Lower lobe of right lung (tissue), 2 donors: ENCODE data around the gene HOOK1. TPM values are rescaled to one million over a fixed set of nuclear protein-coding genes. Genes with fewer than 3 reads are reported as not detected.

Source experiments
- ATAC-seq, 2 donors: fragments of 200-7000 bp; cut with Tn5 transposase; one replicate each; pipeline ENCODE4 v1.9.1; 2020 to 2022; ENCODE audit warnings: mild to moderate bottlenecking in 2 of 2, moderate library complexity in 2 of 2
- DNase-seq: peaks from one replicate; pipeline ENCODE4 v3.0.0-alpha.2; 2020
- H3K27ac ChIP-seq: fragments of 200-600 bp; one replicate; pipeline ENCODE4 v1.8.0; 2022
- H3K27me3 ChIP-seq: fragments of 200-600 bp; one replicate; pipeline ENCODE4 v1.8.0; 2022; ENCODE audit warnings: low read depth
- H3K36me3 ChIP-seq: fragments of 200-600 bp; one replicate; pipeline ENCODE4 v1.8.0; 2022; ENCODE audit warnings: mild to moderate bottlenecking
- H3K4me1 ChIP-seq: fragments of 200-600 bp; one replicate; pipeline ENCODE4 v1.8.0; 2022
- H3K4me3 ChIP-seq: fragments of 200-600 bp; one replicate; pipeline ENCODE4 v1.8.0; 2022; ENCODE audit warnings: mild to moderate bottlenecking
- H3K9me3 ChIP-seq: fragments of 200-600 bp; one replicate; pipeline ENCODE4 v1.8.0; 2022
- intact Hi-C: fragments of 100-400 bp; cut with DNase I; formaldehyde crosslinking; loops from one replicate; pipeline ENCODE4 v1.11.0; 2022
- total RNA-seq: library from RNA; stranded (reverse); fragmentation: NEBNext Ultra II Directional; extraction: Animal tissue kit (Norgen Biotek cat#: 25700); gene quantifications from one replicate; pipeline ENCODE4 v1.2.1, GENCODE V29; 2021
- TF ChIP-seq, protein P1 (sequence below): fragments of 200-600 bp; IDR thresholded peaks from one replicate; pipeline ENCODE4 v1.8.0; 2022; ENCODE audit warnings: antibody characterized with exemption, mild to moderate bottlenecking
- donor health status: DM: no; HTN: yes; CAD: no; lungs with severe emphysema.

Gene HOOK1
- total RNA-seq, 1 donor from 2014 or later: 14.7 TPM

DNA sequence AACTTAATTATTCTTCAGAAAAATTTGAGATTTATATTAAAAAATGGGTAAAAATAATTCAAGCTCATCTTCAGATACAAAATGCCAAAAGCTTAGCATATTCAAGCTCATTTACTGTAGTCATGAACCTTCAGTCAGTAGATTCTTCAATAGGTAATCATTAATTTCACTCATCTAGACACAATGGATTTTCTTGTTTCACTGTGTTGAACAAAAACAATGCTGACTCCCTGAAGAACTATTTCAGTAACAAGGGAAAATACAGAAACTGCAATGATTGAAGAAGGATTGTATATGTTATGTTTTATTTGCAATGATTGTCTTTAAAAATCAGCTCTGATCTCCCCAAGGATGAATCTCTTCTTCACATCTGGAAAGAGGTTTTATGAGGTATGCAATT, 9.2 kb upstream of the HOOK1 start:
- DNase-seq (no peak), ATAC-seq (no peak)
- no peak overlapping the region for H3K4me3 ChIP-seq
- H3K36me3 ChIP-seq: no peaks in the 10 kb centered on the region
- H3K27me3 ChIP-seq: no peaks in the 10 kb centered on the region
- H3K9me3 ChIP-seq: no peaks in the 10 kb centered on the region
- intact Hi-C loops: no loop called here
- H3K4me1 ChIP-seq: no peaks in the 10 kb centered on the region
- H3K27ac ChIP-seq: no peak overlapping the region
- TF ChIP-seq, protein P1, sequence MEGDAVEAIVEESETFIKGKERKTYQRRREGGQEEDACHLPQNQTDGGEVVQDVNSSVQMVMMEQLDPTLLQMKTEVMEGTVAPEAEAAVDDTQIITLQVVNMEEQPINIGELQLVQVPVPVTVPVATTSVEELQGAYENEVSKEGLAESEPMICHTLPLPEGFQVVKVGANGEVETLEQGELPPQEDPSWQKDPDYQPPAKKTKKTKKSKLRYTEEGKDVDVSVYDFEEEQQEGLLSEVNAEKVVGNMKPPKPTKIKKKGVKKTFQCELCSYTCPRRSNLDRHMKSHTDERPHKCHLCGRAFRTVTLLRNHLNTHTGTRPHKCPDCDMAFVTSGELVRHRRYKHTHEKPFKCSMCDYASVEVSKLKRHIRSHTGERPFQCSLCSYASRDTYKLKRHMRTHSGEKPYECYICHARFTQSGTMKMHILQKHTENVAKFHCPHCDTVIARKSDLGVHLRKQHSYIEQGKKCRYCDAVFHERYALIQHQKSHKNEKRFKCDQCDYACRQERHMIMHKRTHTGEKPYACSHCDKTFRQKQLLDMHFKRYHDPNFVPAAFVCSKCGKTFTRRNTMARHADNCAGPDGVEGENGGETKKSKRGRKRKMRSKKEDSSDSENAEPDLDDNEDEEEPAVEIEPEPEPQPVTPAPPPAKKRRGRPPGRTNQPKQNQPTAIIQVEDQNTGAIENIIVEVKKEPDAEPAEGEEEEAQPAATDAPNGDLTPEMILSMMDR: no peak

DNA sequence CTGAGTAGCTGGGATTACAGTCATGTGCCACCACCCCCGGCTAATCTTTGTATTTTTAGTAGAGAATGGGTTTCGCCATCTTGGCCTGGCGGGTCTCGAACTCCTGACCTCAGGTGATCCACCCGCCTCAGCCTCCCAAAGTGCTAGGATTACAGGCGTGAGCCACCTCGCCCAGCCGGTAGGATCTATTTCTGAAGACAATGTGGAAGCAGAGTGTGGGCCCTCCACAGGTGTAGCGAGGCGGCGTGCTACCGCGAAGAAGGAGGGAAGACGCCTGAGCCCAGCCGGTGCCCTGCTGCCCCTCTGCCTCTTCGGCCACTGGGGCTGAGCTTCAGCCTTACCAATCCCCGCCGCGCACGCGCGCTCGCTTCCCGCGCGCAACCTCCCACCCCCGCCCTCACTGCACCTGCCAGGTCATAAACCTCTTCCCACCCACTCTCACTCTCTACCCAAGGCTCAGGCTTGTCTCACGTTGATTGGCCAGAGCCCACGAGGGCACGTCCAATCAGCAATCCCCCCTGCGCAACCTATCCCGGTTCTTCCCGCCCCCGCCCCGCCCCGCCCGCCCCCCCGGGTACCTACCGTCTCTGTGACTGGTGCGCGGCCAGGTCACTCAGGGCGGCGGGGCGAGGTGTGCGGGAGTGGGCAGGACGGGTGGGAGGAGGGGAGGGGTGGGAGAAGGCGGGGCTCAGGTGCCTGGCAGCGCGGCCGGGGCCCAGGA, 409 bp upstream of the HOOK1 start:
- intact Hi-C loops: no loop called here
- Histone ChIP-seq H3K27ac (no peak overlapping the region), H3K36me3 (no peaks in the 10 kb centered on the region), H3K27me3 (peaks cover 37% of the 10 kb centered on the region), H3K4me3 (peak overlapping the region; percentile 57), H3K9me3 (no peaks in the 10 kb centered on the region), H3K4me1 (peaks cover 9% of the 10 kb centered on the region)
- ATAC-seq (peak; percentile 97), DNase-seq (peak; percentile 90)
- TF ChIP-seq, protein P1: no peak

DNA sequence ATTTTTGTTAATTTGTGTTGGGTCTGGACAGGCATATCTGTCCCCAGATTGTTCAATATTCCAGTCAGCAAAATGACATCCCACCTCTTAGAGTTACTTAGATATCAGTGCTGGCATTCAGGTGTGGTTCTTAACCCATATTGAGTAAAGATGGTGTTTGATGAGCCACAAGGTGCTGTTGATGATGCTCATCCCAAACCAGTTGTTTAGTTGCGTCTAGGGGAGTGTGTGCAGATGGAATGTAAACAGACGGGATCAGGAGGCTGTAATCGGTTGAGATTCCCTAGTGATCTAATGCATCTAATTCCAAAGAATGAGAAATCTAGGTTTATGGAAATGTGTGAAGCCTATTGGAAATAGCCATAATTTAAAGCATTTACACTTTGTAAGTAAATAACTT, 1.1 kb downstream of the HOOK1 start:
- TF ChIP-seq, protein P1: no peak
- DNase-seq (no peak), ATAC-seq (no peak)
- intact Hi-C loops: no loop called here
- Histone ChIP-seq H3K27ac (no peak overlapping the region), H3K36me3 (no peaks in the 10 kb centered on the region), H3K9me3 (no peaks in the 10 kb centered on the region), H3K27me3 (peaks cover 37% of the 10 kb centered on the region), H3K4me3 (peak overlapping the region; percentile 57), H3K4me1 (peaks cover 9% of the 10 kb centered on the region)

DNA sequence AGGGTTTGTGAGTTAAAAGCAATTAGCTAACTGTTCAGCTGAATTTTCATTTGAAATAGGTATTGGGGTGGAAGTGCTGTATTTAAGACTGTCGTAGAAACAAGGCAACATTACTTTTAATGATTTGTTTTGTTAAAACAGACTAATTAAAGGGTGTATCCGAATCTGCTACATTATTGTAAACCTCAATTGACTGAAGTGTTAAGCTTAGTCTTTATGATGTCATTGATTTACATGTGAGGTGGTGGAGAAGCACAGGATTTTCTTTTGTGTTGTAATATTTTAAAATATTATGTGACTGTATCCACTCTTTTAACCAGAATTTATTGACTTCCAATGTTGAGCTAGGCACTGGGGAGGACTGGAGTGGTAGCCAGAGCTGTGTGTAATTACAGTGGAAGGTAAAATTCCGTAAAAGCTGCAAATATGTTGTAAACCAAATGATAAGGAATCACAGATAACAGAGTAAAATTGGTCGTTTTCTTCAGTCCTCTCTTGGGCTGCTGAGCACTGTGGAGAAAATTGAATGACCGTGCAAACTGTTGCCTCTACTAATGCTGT, 1.6 kb downstream of the HOOK1 start:
- intact Hi-C loops: no loop called here
- peaks cover 9% of the 10 kb centered on the region for H3K4me1 ChIP-seq
- ATAC-seq (no peak), DNase-seq (no peak)
- H3K27ac ChIP-seq: no peak overlapping the region
- TF ChIP-seq, protein P1: no peak
- no peaks in the 10 kb centered on the region for H3K9me3 ChIP-seq
- no peaks in the 10 kb centered on the region for H3K36me3 ChIP-seq
- peaks cover 37% of the 10 kb centered on the region for H3K27me3 ChIP-seq
- H3K4me3 ChIP-seq: peak overlapping the region; percentile 57

DNA sequence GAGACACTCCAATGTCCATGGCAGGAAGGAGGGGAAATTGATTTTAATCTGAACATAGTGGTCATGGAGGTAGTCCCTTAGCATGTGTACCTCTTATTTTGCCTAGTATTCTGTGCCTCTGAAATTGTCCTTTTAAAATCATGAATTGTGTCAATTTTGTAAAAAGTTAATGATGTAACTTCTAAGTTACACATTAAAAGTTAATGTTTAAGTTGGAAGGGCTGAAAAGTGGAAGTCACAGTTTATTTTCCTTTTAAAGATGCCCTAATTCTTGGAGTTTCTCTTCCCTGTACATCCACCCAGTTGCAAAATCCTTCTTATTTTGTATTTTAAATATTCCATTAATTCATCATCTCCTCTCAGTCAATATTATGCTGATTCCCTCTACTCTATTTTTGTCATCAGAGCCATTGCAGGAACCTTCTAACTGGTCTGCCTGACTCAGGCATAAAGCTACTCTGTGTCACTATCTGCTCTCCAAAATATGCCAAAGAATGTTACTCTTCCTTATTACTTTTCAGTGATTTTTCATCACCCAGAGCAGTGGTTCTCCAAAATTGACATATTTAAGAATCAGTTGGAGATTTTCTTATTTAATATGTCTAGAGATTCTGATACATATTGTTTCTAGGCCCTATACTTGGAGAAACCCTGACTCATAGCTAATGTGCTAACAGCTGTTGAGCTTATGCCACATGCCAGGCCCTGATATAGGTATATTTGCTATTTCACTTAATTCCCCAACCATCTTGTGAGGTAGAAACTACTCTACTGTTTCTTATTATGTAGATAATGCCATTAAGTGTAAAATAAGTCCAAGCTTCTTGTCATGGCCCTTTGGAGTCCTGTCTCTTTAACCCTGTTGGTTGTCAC, 5.1 kb downstream of the HOOK1 start:
- DNase-seq (no peak), ATAC-seq (no peak)
- H3K4me3 ChIP-seq: no peak overlapping the region
- H3K4me1 ChIP-seq: no peaks in the 10 kb centered on the region
- no peaks in the 10 kb centered on the region for H3K9me3 ChIP-seq
- TF ChIP-seq, protein P1: no peak
- H3K27ac ChIP-seq: no peak overlapping the region
- H3K27me3 ChIP-seq: peaks cover 8% of the 10 kb centered on the region
- no peaks in the 10 kb centered on the region for H3K36me3 ChIP-seq
- intact Hi-C loops: no loop called here
